Upper lobe of right lung (tissue), 1 donor: Measurements from ENCODE around the gene SLC6A18. TPM values are rescaled to one million over a fixed set of nuclear protein-coding genes. Genes with fewer than 3 reads are reported as not detected.

Source experiments
- ATAC-seq: fragments of 200-7000 bp; cut with Tn5 transposase; one replicate; pipeline ENCODE4 v1.9.1; 2020; ENCODE audit warnings: mild to moderate bottlenecking, moderate library complexity
- DNase-seq: peaks from one replicate; pipeline ENCODE4 v3.0.0-alpha.2; 2020
- H3K27ac ChIP-seq: fragments of 200-600 bp; one replicate; pipeline ENCODE4 v1.8.0; 2022
- H3K27me3 ChIP-seq: fragments of 200-600 bp; one replicate; pipeline ENCODE4 v1.8.0; 2022; ENCODE audit warnings: mild to moderate bottlenecking
- H3K36me3 ChIP-seq: fragments of 200-600 bp; one replicate; pipeline ENCODE4 v1.8.0; 2022
- H3K4me1 ChIP-seq: fragments of 200-600 bp; one replicate; pipeline ENCODE4 v1.8.0; 2022
- H3K4me3 ChIP-seq: fragments of 200-600 bp; one replicate; pipeline ENCODE4 v1.8.0; 2022; ENCODE audit warnings: mild to moderate bottlenecking
- H3K9me3 ChIP-seq: fragments of 200-600 bp; one replicate; pipeline ENCODE4 v1.8.0; 2022
- CTCF ChIP-seq: fragments of 200-600 bp; IDR thresholded peaks from one replicate; pipeline ENCODE4 v1.8.0; 2022; ENCODE audit warnings: antibody characterized with exemption
- intact Hi-C: fragments of 100-400 bp; cut with DNase I; formaldehyde crosslinking; loops from one replicate; pipeline ENCODE4 v1.11.0; 2022
- long read RNA-seq: library from polyadenylated mRNA; unstranded; transcript quantifications from one replicate; pipeline ENCODE4 v2.0.0, GENCODE V29; 2021
- total RNA-seq: library from RNA; stranded (reverse); fragmentation: NEBNext Ultra II Directional; extraction: Animal tissue kit (Norgen Biotek cat#: 25700); gene quantifications from one replicate; pipeline ENCODE4 v1.2.1, GENCODE V29; 2021
- donor health status: DM: no; HTN: yes; CAD: no; lungs with severe emphysema.

The SLC6A18 gene
- total RNA-seq = not detected
- long read RNA-seq = 0 reads

- Histone ChIP-seq H3K36me3 (no peaks in the 10 kb centered on the region), H3K4me3 (no peak within 1 kb of the TSS), H3K27ac (no peak within 1 kb of the TSS), H3K4me1 (no peaks in the 10 kb centered on the region), H3K9me3 (no peaks in the 10 kb centered on the region), H3K27me3 (no peaks in the 10 kb centered on the region)
- intact Hi-C loops = no loop called here
- no peak for TF ChIP-seq CTCF
- no peak for ATAC-seq
- DNase-seq = no peak
Observed at GRCh38 chr5:1225081-1225480, at the start of gene SLC6A18. Gene SLC6A18 (plus strand): TSS chr5:1225381. CDS start chr5:1225478, 97 bp downstream.

GRCh38 chr5:1175801-1176472 lies 49.2 kb upstream of the SLC6A18 start:
- intact Hi-C loops = loop anchor here (10.0 kb wide), 1 partner anchor 251 kb away; no protein-coding TSS in a partner anchor
- Histone ChIP-seq H3K27ac (no peak overlapping the region), H3K4me3 (no peak overlapping the region), H3K9me3 (no peaks in the 10 kb centered on the region), H3K36me3 (no peaks in the 10 kb centered on the region), H3K27me3 (no peaks in the 10 kb centered on the region), H3K4me1 (no peaks in the 10 kb centered on the region)
- DNase-seq (no peak), ATAC-seq (no peak)
- TF ChIP-seq CTCF = no peak

GRCh38 chr5:1176473-1177391 lies 48.4 kb upstream of the SLC6A18 start:
- H3K4me1 ChIP-seq = no peaks in the 10 kb centered on the region
- H3K36me3 ChIP-seq = no peaks in the 10 kb centered on the region
- no peak overlapping the region for H3K27ac ChIP-seq
- no peak for TF ChIP-seq CTCF
- ATAC-seq (no peak), DNase-seq (no peak)
- no peak overlapping the region for H3K4me3 ChIP-seq
- intact Hi-C loops = loop anchor here (10.0 kb wide), 1 partner anchor 252 kb away; no protein-coding TSS in a partner anchor
- no peaks in the 10 kb centered on the region for H3K27me3 ChIP-seq
- H3K9me3 ChIP-seq = no peaks in the 10 kb centered on the region

GRCh38 chr5:1177826-1178528 lies 47.2 kb upstream of the SLC6A18 start:
- ATAC-seq (no peak), DNase-seq (no peak)
- Histone ChIP-seq H3K27ac (no peak overlapping the region), H3K36me3 (no peaks in the 10 kb centered on the region), H3K4me3 (no peak overlapping the region), H3K4me1 (no peaks in the 10 kb centered on the region), H3K9me3 (no peaks in the 10 kb centered on the region), H3K27me3 (no peaks in the 10 kb centered on the region)
- TF ChIP-seq CTCF = no peak
- intact Hi-C loops = loop anchor here (10.0 kb wide), 1 partner anchor 253 kb away; no protein-coding TSS in a partner anchor

GRCh38 chr5:1178529-1179382 lies 46.4 kb upstream of the SLC6A18 start:
- H3K4me3 ChIP-seq = no peak overlapping the region
- DNase-seq (no peak), ATAC-seq (no peak)
- H3K9me3 ChIP-seq = no peaks in the 10 kb centered on the region
- intact Hi-C loops = loop anchor here (10.0 kb wide), 1 partner anchor 254 kb away; no protein-coding TSS in a partner anchor
- no peaks in the 10 kb centered on the region for H3K36me3 ChIP-seq
- H3K27ac ChIP-seq = no peak overlapping the region
- no peak for TF ChIP-seq CTCF
- no peaks in the 10 kb centered on the region for H3K4me1 ChIP-seq
- no peaks in the 10 kb centered on the region for H3K27me3 ChIP-seq
